Measurements from ENCODE around the gene DNAJA3.

The DNAJA3 gene

GRCh38 chr16:4384509-4384942, 41.1 kb upstream of the DNAJA3 start:
- no peak overlapping the region for H3K4me3 ChIP-seq (ENCODE audit: low read depth, low read length)
- no peak for DNase-seq (ENCODE audit: low read depth)
- no peak for TF ChIP-seq CTCF (IDR thresholded peaks at IDR 0.05; ENCODE audit: control insufficient read depth, extremely low read depth, insufficient read depth)

GRCh38 chr16:4385066-4385788, 40.4 kb upstream of the DNAJA3 start:
- no peak overlapping the region for H3K4me3 ChIP-seq (ENCODE audit: low read depth, low read length)
- no peak for TF ChIP-seq CTCF (IDR thresholded peaks at IDR 0.05; ENCODE audit: control insufficient read depth, extremely low read depth, insufficient read depth)
- DNase-seq (ENCODE audit: low read depth): no peak

- no peak for TF ChIP-seq CTCF (IDR thresholded peaks at IDR 0.05; ENCODE audit: control insufficient read depth, extremely low read depth, insufficient read depth)
- no peak overlapping the region for H3K4me3 ChIP-seq (ENCODE audit: low read depth, low read length)
- DNase-seq (ENCODE audit: low read depth): no peak
Measured at GRCh38 chr16:4385789-4386450, 39.7 kb upstream of the DNAJA3 start.

GRCh38 chr16:4386451-4386805, 39.2 kb upstream of the DNAJA3 start:
- TF ChIP-seq CTCF (IDR thresholded peaks at IDR 0.05; ENCODE audit: control insufficient read depth, extremely low read depth, insufficient read depth): no peak
- H3K4me3 ChIP-seq (ENCODE audit: low read depth, low read length): no peak overlapping the region
- no peak for DNase-seq (ENCODE audit: low read depth)

GRCh38 chr16:4386951-4387565, 38.6 kb upstream of the DNAJA3 start:
- no peak for DNase-seq (ENCODE audit: low read depth)
- no peak for TF ChIP-seq CTCF (IDR thresholded peaks at IDR 0.05; ENCODE audit: control insufficient read depth, extremely low read depth, insufficient read depth)
- H3K4me3 ChIP-seq (ENCODE audit: low read depth, low read length): no peak overlapping the region

DNA sequence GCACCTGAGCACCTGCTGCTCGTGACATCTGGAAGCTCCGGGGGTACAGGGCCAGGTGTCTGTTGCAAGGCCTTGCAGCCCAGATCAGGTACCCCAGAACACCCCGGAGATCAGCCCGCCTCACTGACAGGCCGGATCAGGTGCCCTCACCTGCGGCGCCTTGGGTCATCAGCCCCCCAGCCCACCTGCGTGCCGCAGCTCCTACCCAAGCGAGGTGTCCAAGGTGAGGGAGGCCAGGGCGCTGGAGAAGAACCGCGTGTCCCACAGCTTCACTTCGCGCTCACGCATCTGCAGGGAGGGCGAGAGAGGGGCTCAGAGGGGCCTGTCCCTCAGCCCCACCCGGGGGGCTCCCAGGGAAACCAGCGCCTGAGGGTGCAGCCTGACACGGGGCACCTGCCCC, 37.9 kb upstream of the DNAJA3 start:
- DNase-seq (ENCODE audit: low read depth): no peak
- TF ChIP-seq CTCF (IDR thresholded peaks at IDR 0.05; ENCODE audit: control insufficient read depth, extremely low read depth, insufficient read depth): no peak
- no peak overlapping the region for H3K4me3 ChIP-seq (ENCODE audit: low read depth, low read length)

All from LNCaP clone FGC (cell line).